GM23248 (cell line): Measurements from ENCODE around the gene DIAPH3.

Experiments
- EZH2 ChIP-seq: fragments of 200-600 bp; sonication (generic); IDR thresholded peaks from 2 replicates; pipeline ENCODE4 v1.6.1; 2018; ENCODE audit warnings: antibody characterized with exemption, mild to moderate bottlenecking; ENCODE audit not compliant: insufficient read depth, poor library complexity, severe bottlenecking
- EZH2phosphoT487 ChIP-seq: fragments of 200-600 bp; sonication (generic); IDR thresholded peaks from 2 replicates; pipeline ENCODE4 v1.6.1; 2018; ENCODE audit warnings: antibody characterized with exemption, moderate library complexity, mild to moderate bottlenecking, low read depth; ENCODE audit not compliant: insufficient read depth

GRCh38 chr13:59846845-59847620, 316.7 kb downstream of the DIAPH3 start:
- TF ChIP-seq EZH2phosphoT487 = no peak
- no peak for TF ChIP-seq EZH2
